GM18502 (cell line): ENCODE data around the gene CELSR1.
"Not testable (repeated sequence)": the region's sequence is repeated elsewhere in the genome, so short reads cannot be mapped to it uniquely, and the experiment has no call there.

Experiments used
- ATAC-seq: cut with Tn5 transposase; IDR thresholded peaks from one replicate; pipeline ENCODE4 v1.9.1; 2021; ENCODE audit warnings: mild to moderate bottlenecking; ENCODE audit not compliant: unreplicated experiment, poor library complexity

CELSR1 gene

GRCh38 chr22:46409631-46410210 is 127.7 kb downstream of the CELSR1 start:
- no peak for ATAC-seq

- no peak for ATAC-seq
Measured at GRCh38 chr22:46408568-46409506, 128.6 kb downstream of the CELSR1 start.

- ATAC-seq, result no peak
Measured at GRCh38 chr22:46407748-46408147, 129.7 kb downstream of the CELSR1 start.

- ATAC-seq, result no peak
Measured at GRCh38 chr22:46406791-46407190, 130.6 kb downstream of the CELSR1 start.

- no peak for ATAC-seq
Measured at GRCh38 chr22:46406349-46406748, 131.1 kb downstream of the CELSR1 start.

- no peak for ATAC-seq
Measured at GRCh38 chr22:46405901-46406300, 131.5 kb downstream of the CELSR1 start.

GRCh38 chr22:46403880-46404279 is 133.5 kb downstream of the CELSR1 start:
- ATAC-seq, result not testable (repeated sequence)

- ATAC-seq, result no peak
Measured at GRCh38 chr22:46402505-46402904, 134.9 kb downstream of the CELSR1 start.

GRCh38 chr22:46401370-46401769 is 136.1 kb downstream of the CELSR1 start:
- no peak for ATAC-seq

GRCh38 chr22:46399251-46400024 is 138.0 kb downstream of the CELSR1 start:
- ATAC-seq, result no peak

GRCh38 chr22:46397951-46398350 is 139.5 kb downstream of the CELSR1 start:
- ATAC-seq, result no peak

- no peak for ATAC-seq
Measured at GRCh38 chr22:46397514-46397913, 139.9 kb downstream of the CELSR1 start.

- not testable (repeated sequence) for ATAC-seq
Measured at GRCh38 chr22:46397049-46397448, 140.4 kb downstream of the CELSR1 start.

GRCh38 chr22:46395145-46395544 is 142.3 kb downstream of the CELSR1 start:
- ATAC-seq, result no peak

- no peak for ATAC-seq
Measured at GRCh38 chr22:46394622-46395021, 142.8 kb downstream of the CELSR1 start.

- no peak for ATAC-seq
Measured at GRCh38 chr22:46393873-46394272, 143.5 kb downstream of the CELSR1 start.

- ATAC-seq, result no peak
Measured at GRCh38 chr22:46392137-46392844, 145.1 kb downstream of the CELSR1 start.

GRCh38 chr22:46391486-46392136 is 145.8 kb downstream of the CELSR1 start:
- no peak for ATAC-seq

- no peak for ATAC-seq
Measured at GRCh38 chr22:46390652-46391301, 146.6 kb downstream of the CELSR1 start.
